ENCODE measurements around the gene IL4I1.

Gene IL4I1

GRCh38 chr19:49894879-49895565, 1.7 kb downstream of the IL4I1 start:
- no peaks in the 10 kb centered on the region for H3K36me3 ChIP-seq (ENCODE audit: control insufficient read depth, insufficient read depth, low read length)
- H3K4me1 ChIP-seq (ENCODE audit: control insufficient read depth, insufficient read depth, low read length), result peaks cover 2% of the 10 kb centered on the region; the same call in 1 of the 2 replicates
- WGBS (ENCODE audit: insufficient coverage, insufficient read length), result no CpG with 5 or more reads among the region's 17 CpGs
- no peaks in the 10 kb centered on the region for H3K27me3 ChIP-seq (ENCODE audit: control insufficient read depth, insufficient read depth, low read length)
- no peaks in the 10 kb centered on the region for H3K9me3 ChIP-seq (ENCODE audit: control insufficient read depth, insufficient read depth, low read length)
- H3K27ac ChIP-seq (ENCODE audit: low read length), result no peak overlapping the region
- no peak for DNase-seq (ENCODE audit: low read depth, low spot score)
- H3K4me3 ChIP-seq (ENCODE audit: low read length), result no peak overlapping the region

DNA sequence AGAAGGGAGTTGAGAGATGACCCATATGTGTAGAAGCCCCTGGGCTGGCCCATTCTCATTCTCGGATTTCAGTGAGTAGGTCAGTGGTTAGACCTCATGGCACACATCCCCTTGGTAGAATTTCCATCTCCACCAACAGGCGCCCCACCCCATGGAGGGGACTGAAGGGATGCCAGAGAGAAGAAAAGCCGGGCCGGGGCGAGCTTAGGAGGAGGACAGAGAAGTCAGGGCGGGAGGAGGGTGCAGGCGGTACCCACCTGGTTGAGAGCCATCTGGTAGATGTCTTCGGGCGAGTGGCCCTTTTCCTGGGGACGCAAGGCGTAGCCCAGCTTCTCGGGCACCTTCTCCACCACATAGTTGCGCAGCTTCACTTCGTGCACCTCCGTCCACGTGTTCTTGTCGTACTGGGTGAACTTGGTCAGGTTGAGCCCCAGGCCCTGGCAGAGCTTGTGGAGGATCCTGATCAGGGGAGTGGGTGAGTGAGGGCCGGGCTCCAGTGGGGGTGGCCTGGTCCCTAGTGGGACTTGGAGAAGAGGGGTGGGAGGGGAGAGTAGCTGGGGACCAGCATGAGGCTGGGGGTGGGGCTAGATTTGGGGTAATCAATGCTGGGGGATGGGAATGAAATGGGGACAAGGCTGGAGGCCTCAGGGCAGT, 2.5 kb downstream of the IL4I1 start:
- H3K4me3 ChIP-seq (ENCODE audit: low read length), result no peak overlapping the region
- no peaks in the 10 kb centered on the region for H3K36me3 ChIP-seq (ENCODE audit: control insufficient read depth, insufficient read depth, low read length)
- peaks cover 2% of the 10 kb centered on the region; the same call in 1 of the 2 replicates for H3K4me1 ChIP-seq (ENCODE audit: control insufficient read depth, insufficient read depth, low read length)
- no peak overlapping the region for H3K27ac ChIP-seq (ENCODE audit: low read length)
- DNase-seq (ENCODE audit: low read depth, low spot score), result no peak
- H3K9me3 ChIP-seq (ENCODE audit: control insufficient read depth, insufficient read depth, low read length), result no peaks in the 10 kb centered on the region
- WGBS (ENCODE audit: insufficient coverage, insufficient read length), result no CpG with 5 or more reads among the region's 18 CpGs
- no peaks in the 10 kb centered on the region for H3K27me3 ChIP-seq (ENCODE audit: control insufficient read depth, insufficient read depth, low read length)

GRCh38 chr19:49892716-49893115, 4.0 kb downstream of the IL4I1 start:
- no CpG with 5 or more reads among the region's 1 CpG for WGBS (ENCODE audit: insufficient coverage, insufficient read length)
- H3K4me1 ChIP-seq (ENCODE audit: control insufficient read depth, insufficient read depth, low read length), result peaks cover 2% of the 10 kb centered on the region; the same call in 1 of the 2 replicates
- H3K4me3 ChIP-seq (ENCODE audit: low read length), result no peak overlapping the region
- no peak overlapping the region for H3K27ac ChIP-seq (ENCODE audit: low read length)
- no peaks in the 10 kb centered on the region for H3K9me3 ChIP-seq (ENCODE audit: control insufficient read depth, insufficient read depth, low read length)
- no peaks in the 10 kb centered on the region for H3K27me3 ChIP-seq (ENCODE audit: control insufficient read depth, insufficient read depth, low read length)
- H3K36me3 ChIP-seq (ENCODE audit: control insufficient read depth, insufficient read depth, low read length), result no peaks in the 10 kb centered on the region
- no peak for DNase-seq (ENCODE audit: low read depth, low spot score)

GRCh38 chr19:49891393-49891792, 5.3 kb downstream of the IL4I1 start:
- no CpG with 5 or more reads among the region's 17 CpGs for WGBS (ENCODE audit: insufficient coverage, insufficient read length)
- no peak overlapping the region for H3K4me3 ChIP-seq (ENCODE audit: low read length)
- H3K36me3 ChIP-seq (ENCODE audit: control insufficient read depth, insufficient read depth, low read length), result peaks cover 3% of the 10 kb centered on the region
- H3K9me3 ChIP-seq (ENCODE audit: control insufficient read depth, insufficient read depth, low read length), result no peaks in the 10 kb centered on the region
- no peaks in the 10 kb centered on the region for H3K27me3 ChIP-seq (ENCODE audit: control insufficient read depth, insufficient read depth, low read length)
- H3K27ac ChIP-seq (ENCODE audit: low read length), result no peak overlapping the region
- DNase-seq (ENCODE audit: low read depth, low spot score), result no peak
- peaks cover 2% of the 10 kb centered on the region; the same call in 1 of the 2 replicates for H3K4me1 ChIP-seq (ENCODE audit: control insufficient read depth, insufficient read depth, low read length)

DNA sequence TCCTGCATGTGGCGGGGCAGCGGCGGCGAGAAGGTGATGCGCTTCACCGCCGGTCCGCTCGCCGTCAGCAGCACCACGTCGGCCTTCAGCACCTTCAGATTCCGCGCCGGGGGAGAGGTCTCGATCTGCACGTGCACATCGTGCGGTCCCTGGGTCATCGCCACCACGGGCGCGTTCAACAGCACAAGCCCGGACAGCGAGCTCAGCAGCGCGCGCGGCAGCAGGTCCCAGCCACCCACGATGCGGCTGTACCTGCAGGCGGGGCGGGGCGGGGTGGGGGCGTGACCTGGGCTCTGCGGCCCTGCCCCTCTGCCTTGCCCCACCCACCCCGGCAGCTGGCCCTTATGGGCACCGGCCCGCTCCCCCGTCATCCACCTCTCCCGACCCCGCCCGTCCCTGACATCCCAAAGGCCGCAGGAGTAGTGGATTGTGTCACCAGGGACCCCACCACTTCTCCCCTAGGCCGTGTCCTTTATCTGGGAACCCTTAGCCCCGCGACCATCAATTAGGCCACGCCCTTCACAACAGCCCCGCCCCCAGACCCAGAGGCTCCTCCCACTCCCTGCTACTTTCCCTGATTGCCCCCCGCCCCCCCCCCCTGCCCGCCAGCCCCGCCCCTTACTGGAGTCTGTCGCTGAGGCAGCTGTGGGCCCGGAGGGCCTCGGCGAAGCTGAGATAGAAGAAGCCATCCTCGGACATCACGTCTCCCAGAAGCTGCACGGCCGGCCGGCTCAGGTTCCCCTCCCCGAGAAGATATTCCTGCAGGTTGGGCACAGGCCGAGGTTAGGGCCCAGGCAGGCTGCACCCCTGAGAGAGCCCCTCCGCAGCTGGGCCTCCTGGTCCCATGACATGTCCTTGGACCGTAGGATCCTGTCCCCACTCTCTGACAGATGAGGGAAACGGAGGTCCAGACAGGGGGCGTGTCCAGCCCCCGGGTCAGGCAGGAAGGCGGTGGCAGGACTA, 6.1 kb downstream of the IL4I1 start:
- Histone ChIP-seq H3K27me3 (ENCODE audit: control insufficient read depth, insufficient read depth, low read length) (no peaks in the 10 kb centered on the region), H3K4me3 (ENCODE audit: low read length) (peak overlapping the region; percentile 43; the same call in 1 of the 2 replicates), H3K36me3 (ENCODE audit: control insufficient read depth, insufficient read depth, low read length) (peaks cover 3% of the 10 kb centered on the region), H3K4me1 (ENCODE audit: control insufficient read depth, insufficient read depth, low read length) (peaks cover 2% of the 10 kb centered on the region; the same call in 1 of the 2 replicates), H3K9me3 (ENCODE audit: control insufficient read depth, insufficient read depth, low read length) (no peaks in the 10 kb centered on the region), H3K27ac (ENCODE audit: low read length) (no peak overlapping the region)
- no peak for DNase-seq (ENCODE audit: low read depth, low spot score)
- no CpG with 5 or more reads among the region's 69 CpGs for WGBS (ENCODE audit: insufficient coverage, insufficient read length)

- peaks cover 2% of the 10 kb centered on the region; the same call in 1 of the 2 replicates for H3K4me1 ChIP-seq (ENCODE audit: control insufficient read depth, insufficient read depth, low read length)
- no peaks in the 10 kb centered on the region for H3K27me3 ChIP-seq (ENCODE audit: control insufficient read depth, insufficient read depth, low read length)
- H3K36me3 ChIP-seq (ENCODE audit: control insufficient read depth, insufficient read depth, low read length), result peaks cover 4% of the 10 kb centered on the region
- H3K9me3 ChIP-seq (ENCODE audit: control insufficient read depth, insufficient read depth, low read length), result no peaks in the 10 kb centered on the region
- H3K4me3 ChIP-seq (ENCODE audit: low read length), result peak overlapping the region; percentile 43; the same call in 1 of the 2 replicates
- no CpG with 5 or more reads among the region's 71 CpGs for WGBS (ENCODE audit: insufficient coverage, insufficient read length)
- no peak for DNase-seq (ENCODE audit: low read depth, low spot score)
- no peak overlapping the region for H3K27ac ChIP-seq (ENCODE audit: low read length)
These were observed 6.9 kb downstream of the IL4I1 start for GRCh38 chr19:49889687-49890348.

DNA sequence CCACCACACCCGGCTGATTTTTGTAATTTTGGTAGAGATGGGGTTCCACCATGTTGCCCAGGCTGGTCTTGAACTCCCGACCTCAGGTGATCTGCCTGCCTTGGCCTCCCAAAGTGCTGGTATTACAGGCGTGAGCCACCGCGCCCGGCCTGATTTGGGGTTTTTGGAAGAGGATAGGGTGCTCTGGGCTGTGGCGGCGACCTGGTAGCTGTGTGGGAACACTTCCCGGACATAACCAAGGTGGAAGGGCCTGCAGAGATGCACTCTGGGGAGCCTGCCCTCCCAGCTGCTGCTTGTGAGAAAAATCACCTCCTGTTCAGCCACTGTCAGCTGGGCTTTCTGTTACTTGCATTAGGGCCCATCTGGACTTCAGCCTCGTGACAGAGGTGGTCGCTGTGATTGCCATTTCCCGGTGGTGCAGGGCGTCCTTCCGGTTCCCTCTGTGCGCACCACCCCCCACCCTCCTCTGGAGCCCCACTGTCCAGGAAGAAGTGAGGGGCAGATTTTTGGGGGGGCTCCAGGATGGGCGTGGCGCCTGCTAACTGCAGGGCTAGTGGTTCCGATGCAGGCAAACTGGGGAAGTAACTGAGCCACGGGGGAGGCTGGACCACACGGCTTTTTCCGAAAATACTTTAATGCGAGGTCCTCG, 7.5 kb downstream of the IL4I1 start:
- H3K27me3 ChIP-seq (ENCODE audit: control insufficient read depth, insufficient read depth, low read length), result no peaks in the 10 kb centered on the region
- WGBS (ENCODE audit: insufficient coverage, insufficient read length), result no CpG with 5 or more reads among the region's 23 CpGs
- H3K4me1 ChIP-seq (ENCODE audit: control insufficient read depth, insufficient read depth, low read length), result peaks cover 2% of the 10 kb centered on the region; the same call in 1 of the 2 replicates
- no peak overlapping the region for H3K27ac ChIP-seq (ENCODE audit: low read length)
- peaks cover 11% of the 10 kb centered on the region for H3K36me3 ChIP-seq (ENCODE audit: control insufficient read depth, insufficient read depth, low read length)
- no peaks in the 10 kb centered on the region for H3K9me3 ChIP-seq (ENCODE audit: control insufficient read depth, insufficient read depth, low read length)
- H3K4me3 ChIP-seq (ENCODE audit: low read length), result no peak overlapping the region
- DNase-seq (ENCODE audit: low read depth, low spot score), result no peak

GRCh38 chr19:49888510-49888824, 8.2 kb downstream of the IL4I1 start:
- Histone ChIP-seq H3K4me3 (ENCODE audit: low read length) (no peak overlapping the region), H3K27me3 (ENCODE audit: control insufficient read depth, insufficient read depth, low read length) (no peaks in the 10 kb centered on the region), H3K4me1 (ENCODE audit: control insufficient read depth, insufficient read depth, low read length) (peaks cover 2% of the 10 kb centered on the region; the same call in 1 of the 2 replicates), H3K9me3 (ENCODE audit: control insufficient read depth, insufficient read depth, low read length) (no peaks in the 10 kb centered on the region), H3K27ac (ENCODE audit: low read length) (no peak overlapping the region), H3K36me3 (ENCODE audit: control insufficient read depth, insufficient read depth, low read length) (peaks cover 17% of the 10 kb centered on the region)
- WGBS (ENCODE audit: insufficient coverage, insufficient read length), result no CpG with 5 or more reads among the region's 18 CpGs
- DNase-seq (ENCODE audit: low read depth, low spot score), result no peak

DNA sequence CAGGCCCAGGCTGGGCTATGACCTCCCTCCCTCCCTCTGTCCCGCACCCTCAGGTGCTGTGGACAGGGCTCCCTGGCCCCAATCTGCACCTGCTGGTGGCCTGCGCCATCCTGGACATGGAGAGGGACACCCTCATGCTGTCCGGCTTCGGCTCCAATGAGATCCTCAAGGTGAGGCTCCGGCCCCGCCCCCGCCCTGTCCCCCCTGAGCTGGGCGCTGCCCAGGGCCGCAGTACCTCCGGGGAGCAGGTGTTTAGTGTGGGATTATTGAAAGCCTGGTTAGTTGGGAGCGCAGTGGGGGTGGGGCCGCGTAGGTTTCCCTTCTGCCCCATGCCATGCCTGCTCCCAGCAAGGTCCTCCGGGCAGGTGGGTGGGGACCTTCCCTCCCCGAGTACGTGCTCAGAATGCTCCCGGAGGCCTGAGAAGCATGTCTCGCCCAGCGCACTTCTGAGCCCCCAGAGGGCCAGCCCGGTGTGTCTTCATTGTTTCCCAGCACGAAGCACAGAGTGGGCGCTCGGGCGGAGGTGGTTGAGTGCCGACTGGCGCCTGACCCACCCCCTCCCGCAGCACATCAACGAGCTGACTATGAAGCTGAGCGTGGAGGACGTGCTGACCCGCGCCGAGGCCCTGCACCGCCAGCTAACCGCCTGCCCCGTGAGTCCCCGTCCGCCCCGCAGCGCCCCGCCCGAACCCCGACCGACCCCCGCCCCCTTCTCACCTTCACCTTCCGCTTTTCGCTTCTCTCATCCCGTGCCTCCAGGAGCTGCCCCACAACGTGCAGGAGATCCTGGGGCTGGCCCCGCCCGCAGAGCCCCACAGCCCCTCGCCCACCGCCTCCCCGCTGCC, 8.8 kb downstream of the IL4I1 start:
- Histone ChIP-seq H3K36me3 (ENCODE audit: control insufficient read depth, insufficient read depth, low read length) (peaks cover 22% of the 10 kb centered on the region), H3K4me1 (ENCODE audit: control insufficient read depth, insufficient read depth, low read length) (peaks cover 2% of the 10 kb centered on the region; the same call in 1 of the 2 replicates), H3K9me3 (ENCODE audit: control insufficient read depth, insufficient read depth, low read length) (no peaks in the 10 kb centered on the region), H3K4me3 (ENCODE audit: low read length) (no peak overlapping the region), H3K27ac (ENCODE audit: low read length) (no peak overlapping the region), H3K27me3 (ENCODE audit: control insufficient read depth, insufficient read depth, low read length) (no peaks in the 10 kb centered on the region)
- no peak for DNase-seq (ENCODE audit: low read depth, low spot score)
- WGBS (ENCODE audit: insufficient coverage, insufficient read length), result no CpG with 5 or more reads among the region's 54 CpGs

All from iPS DF 6.9 (cell line).